GM12801 (cell line): ENCODE data around the gene RBM8A.

Source experiments
- CTCF ChIP-seq: IDR thresholded peaks from one replicate; pipeline ENCODE4 v1.5.1; 2011; ENCODE audit warnings: control low read depth; ENCODE audit not compliant: insufficient read length; ENCODE audit errors: extremely low read depth

Gene RBM8A

DNA sequence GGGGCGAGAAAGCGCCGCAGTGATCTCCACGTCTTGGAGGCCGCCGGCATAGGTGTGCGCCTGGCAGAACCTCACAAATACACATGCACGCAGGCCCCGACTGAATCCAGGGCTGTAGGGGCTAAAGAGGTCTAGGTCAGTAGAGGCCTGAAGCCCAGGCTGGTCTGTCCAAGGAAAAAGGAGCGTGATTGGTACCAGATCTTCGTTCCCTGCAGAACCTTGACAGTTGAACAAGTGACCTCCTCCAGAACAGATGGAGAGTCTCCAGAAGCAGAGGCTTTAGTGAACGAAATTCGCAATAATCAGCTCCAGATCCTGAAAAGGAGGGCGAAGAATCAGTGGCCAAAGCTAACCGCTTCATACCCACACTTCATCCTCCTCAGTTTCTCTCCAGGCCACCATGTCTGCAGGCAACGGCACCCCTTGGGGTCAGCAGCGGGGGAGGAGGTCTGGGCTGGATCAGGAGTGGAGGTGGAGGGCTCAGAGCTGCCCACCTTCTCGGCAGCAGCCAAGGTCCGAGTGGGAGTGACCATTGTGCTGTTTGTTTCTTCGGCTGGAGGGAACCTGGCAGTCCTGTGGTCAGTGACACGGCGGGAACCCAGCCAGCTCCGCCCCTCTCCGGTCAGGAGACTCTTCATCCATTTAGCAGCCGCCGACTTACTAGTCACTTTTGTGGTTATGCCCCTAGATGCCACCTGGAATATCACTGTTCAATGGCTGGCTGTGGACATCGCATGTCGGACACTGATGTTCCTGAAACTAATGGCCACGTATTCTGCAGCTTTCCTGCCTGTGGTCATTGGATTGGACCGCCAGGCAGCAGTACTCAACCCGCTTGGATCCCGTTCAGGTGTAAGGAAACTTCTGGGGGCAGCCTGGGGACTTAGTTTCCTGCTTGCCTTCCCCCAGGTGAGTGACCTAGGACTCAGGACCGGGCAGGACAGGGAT is 8.0 kb downstream of the RBM8A start:
- TF ChIP-seq CTCF = no peak

- TF ChIP-seq CTCF = no peak
Measured at GRCh38 chr1:145918144-145918991, 8.9 kb downstream of the RBM8A start, which contains the start of gene PEX11B. PEX11B (minus strand) TSS chr1:145918717; CDS start chr1:145918688, 29 bp downstream.

DNA sequence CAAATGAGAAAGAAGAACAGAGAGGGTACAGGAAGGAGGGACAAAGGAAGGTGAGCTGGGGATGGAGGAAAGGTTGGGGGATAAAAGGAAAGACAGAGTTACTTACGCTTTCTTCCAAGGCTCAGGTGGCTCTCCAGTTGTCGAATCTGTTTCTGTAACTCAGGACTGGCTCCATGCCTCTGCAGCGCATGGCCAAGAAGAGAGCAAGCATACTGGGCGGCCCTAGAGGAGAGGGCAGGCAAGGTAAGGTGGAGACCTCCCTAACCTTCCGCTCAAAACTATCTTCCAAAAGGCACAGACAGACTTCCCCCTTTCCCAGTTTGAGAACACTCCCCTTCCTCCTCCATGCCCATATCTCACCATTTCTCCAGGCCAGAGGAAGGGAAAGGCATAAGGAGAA is 9.7 kb downstream of the RBM8A start:
- TF ChIP-seq CTCF = no peak

GRCh38 chr1:145916745-145917144 is 10.5 kb downstream of the RBM8A start:
- no peak for TF ChIP-seq CTCF

GRCh38 chr1:145912128-145912641 is 15.1 kb downstream of the RBM8A start:
- TF ChIP-seq CTCF = no peak

DNA sequence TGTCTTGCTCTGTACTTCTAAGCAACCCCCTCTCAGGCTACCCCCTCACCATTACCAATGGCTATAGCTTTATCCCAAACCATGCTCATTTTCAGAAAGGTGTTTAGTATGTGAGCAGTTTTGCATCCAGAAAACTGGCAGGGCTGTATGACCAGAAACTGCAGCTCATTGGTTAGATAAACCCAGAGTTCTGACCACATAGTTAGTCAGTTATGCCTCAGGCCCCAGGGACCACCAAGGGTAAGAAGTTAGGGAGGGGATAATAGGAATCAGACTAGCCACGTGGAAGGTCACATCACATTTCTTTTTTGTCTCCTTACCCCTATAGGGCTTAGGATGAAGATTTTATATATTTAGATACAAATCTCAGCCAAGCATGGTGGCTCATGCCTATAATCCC is 18.6 kb downstream of the RBM8A start:
- TF ChIP-seq CTCF = no peak
